ENCODE results near the gene TFF1.

The TFF1 gene

DNA sequence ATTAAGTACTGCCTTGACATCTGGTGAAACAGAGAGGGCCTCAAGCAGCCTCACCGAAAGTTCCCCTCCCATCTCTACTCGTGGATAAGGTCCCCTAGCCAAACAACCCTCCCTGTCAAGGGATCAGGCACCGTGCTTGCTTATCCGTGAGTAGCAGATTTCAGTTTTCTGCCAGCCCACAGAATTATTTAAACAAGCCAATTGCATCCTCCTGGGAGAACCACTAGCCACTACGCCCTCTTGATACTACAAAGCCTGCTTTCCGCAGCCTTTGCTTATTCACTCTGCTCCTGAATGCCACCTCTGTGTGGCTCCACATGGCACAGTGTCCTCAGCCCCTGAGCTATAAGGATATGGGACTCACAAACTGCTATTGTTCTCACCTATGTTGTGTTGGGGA lies 9.7 kb downstream of the TFF1 start:
- TF ChIP-seq GATA1 (IDR thresholded peaks at IDR 0.05; ENCODE audit: low read depth, low read length) = no peak
- no peak for TF ChIP-seq POLR2A (IDR thresholded peaks at IDR 0.05; ENCODE audit: low read length)
- peak in 1 of 2 experiments; percentile 34 for DNase-seq

DNA sequence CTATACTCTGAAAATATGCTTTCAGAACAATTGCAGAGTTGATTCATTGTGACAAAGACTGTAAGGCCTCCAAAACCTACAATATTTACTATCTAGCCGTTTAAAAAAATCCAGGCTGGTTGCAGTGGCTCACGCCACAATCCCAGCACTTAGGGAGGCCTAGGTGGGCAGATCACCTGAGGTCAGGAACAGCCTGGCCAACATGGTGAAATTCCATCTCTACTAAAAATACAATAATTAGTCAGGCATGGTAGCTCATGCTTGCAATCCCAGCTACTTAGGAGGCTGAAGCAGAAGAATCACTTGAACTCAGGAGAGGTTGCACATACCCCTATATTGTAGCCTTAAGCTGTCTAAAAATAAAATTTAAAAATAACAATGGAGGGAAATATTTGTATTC lies 10.3 kb downstream of the TFF1 start:
- TF ChIP-seq POLR2A (IDR thresholded peaks at IDR 0.05; ENCODE audit: low read length) (no peak), GATA1 (IDR thresholded peaks at IDR 0.05; ENCODE audit: low read depth, low read length) (no peak)
- no peak for DNase-seq

GRCh38 chr21:42353623-42354022 lies 12.7 kb downstream of the TFF1 start:
- TF ChIP-seq POLR2A (IDR thresholded peaks at IDR 0.05; ENCODE audit: low read length) = no peak
- TF ChIP-seq GATA1 (IDR thresholded peaks at IDR 0.05; ENCODE audit: low read depth, low read length) = no peak
- DNase-seq = no peak

GRCh38 chr21:42352441-42353095 lies 13.8 kb downstream of the TFF1 start:
- DNase-seq = no peak
- no peak for TF ChIP-seq POLR2A (IDR thresholded peaks at IDR 0.05; ENCODE audit: low read length)
- no peak for TF ChIP-seq GATA1 (IDR thresholded peaks at IDR 0.05; ENCODE audit: low read depth, low read length)

- TF ChIP-seq POLR2A (IDR thresholded peaks at IDR 0.05; ENCODE audit: low read length) = no peak
- no peak for TF ChIP-seq GATA1 (IDR thresholded peaks at IDR 0.05; ENCODE audit: low read depth, low read length)
- DNase-seq = no peak
These were observed 14.5 kb downstream of the TFF1 start for GRCh38 chr21:42351626-42352440.

- DNase-seq = no peak
- TF ChIP-seq GATA1 (IDR thresholded peaks at IDR 0.05; ENCODE audit: low read depth, low read length) = no peak
- no peak for TF ChIP-seq POLR2A (IDR thresholded peaks at IDR 0.05; ENCODE audit: low read length)
These were observed 15.4 kb downstream of the TFF1 start, which contains the start of gene TFF2 for GRCh38 chr21:42350927-42351426. Gene TFF2 (minus strand): TSS chr21:42350994. CDS start chr21:42350957, 37 bp downstream.

- DNase-seq = no peak
- TF ChIP-seq POLR2A (IDR thresholded peaks at IDR 0.05; ENCODE audit: low read length) (no peak), GATA1 (IDR thresholded peaks at IDR 0.05; ENCODE audit: low read depth, low read length) (no peak)
These were observed 15.9 kb downstream of the TFF1 start for GRCh38 chr21:42350318-42350910.

GRCh38 chr21:42349420-42350317 lies 16.7 kb downstream of the TFF1 start:
- DNase-seq = no peak
- no peak for TF ChIP-seq GATA1 (IDR thresholded peaks at IDR 0.05; ENCODE audit: low read depth, low read length)
- TF ChIP-seq POLR2A (IDR thresholded peaks at IDR 0.05; ENCODE audit: low read length) = no peak

DNA sequence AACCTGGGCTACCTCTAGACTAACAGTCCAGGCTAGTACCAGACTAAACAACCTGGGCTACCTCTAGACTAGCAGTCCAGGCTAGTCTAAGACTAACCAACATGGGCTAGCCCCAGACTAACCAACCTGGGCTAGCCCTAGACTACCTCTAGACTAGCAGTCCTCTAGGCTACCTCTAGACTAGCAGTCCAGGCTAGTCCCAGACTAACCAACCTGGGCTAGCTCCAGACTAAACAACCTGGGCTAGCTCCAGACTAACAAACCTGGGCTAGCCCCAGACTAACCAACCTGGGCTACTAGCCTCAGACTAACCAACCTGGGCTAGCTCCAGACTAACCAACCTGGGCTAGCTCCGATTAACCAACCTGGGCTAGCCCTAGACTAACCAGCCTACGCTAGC lies 17.6 kb downstream of the TFF1 start:
- TF ChIP-seq POLR2A (IDR thresholded peaks at IDR 0.05; ENCODE audit: low read length) (no peak), GATA1 (IDR thresholded peaks at IDR 0.05; ENCODE audit: low read depth, low read length) (no peak)

GRCh38 chr21:42347601-42348327 lies 18.6 kb downstream of the TFF1 start:
- DNase-seq = no peak
- TF ChIP-seq GATA1 (IDR thresholded peaks at IDR 0.05; ENCODE audit: low read depth, low read length) (no peak), POLR2A (IDR thresholded peaks at IDR 0.05; ENCODE audit: low read length) (no peak)

More for the DNA sequence above, 17.6 kb downstream of the TFF1 start:
- no peak for DNase-seq

DNA sequence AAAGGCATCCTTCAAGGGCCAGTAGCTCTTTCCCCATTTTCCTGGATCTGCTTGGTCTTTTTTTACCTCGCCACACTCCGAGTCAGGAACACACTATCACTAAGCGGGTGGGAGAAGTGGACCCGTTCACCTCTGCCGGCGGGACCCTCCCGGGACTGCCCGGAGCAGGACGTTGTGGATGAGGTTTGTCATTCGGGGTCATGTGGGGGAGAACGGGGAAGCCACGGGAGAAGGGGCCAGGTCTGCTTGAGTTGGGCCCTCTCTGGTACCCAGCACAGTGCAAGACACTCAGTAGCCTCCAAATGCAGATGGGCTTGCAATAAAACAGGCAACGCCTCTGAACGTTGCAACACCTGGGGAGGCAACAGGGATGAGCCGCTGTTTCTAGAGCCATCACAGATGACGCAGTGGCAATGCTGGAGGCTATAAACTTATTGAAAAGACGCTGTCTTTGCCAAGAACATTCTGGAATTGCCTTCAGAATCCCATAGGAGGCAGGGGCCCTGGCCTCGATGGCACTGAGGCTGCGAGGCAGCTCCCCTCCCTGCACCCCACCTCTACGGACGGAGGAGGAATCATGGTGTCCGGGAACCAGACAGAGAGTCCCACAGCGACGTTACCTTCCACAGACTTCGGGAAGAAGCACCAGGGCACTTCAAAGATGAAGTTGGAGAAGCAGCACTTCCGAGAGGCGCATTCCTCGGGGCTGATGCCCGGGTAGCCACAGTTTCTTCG lies 19.3 kb downstream of the TFF1 start:
- no peak for TF ChIP-seq POLR2A (IDR thresholded peaks at IDR 0.05; ENCODE audit: low read length)
- no peak for TF ChIP-seq GATA1 (IDR thresholded peaks at IDR 0.05; ENCODE audit: low read depth, low read length)
- DNase-seq = no peak

DNA sequence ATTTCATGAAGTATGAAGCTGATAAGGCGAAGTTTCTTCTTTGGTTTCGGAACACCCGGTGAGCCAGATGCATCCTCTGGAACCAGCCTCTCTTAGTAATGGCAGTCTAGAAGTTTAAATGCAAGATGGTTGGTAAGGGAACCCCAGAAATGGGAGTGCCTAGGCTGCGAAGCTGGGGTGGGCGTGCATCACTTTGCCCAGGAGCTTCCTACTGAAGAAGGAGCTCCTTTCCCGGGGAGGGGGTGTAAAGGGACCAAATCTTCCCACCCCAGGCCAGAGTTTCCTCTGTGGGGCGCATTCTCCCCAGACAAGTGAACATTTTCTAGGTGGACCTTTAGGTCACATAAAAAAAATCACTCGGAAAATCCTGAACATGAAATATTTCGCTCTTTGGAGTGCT lies 19.9 kb downstream of the TFF1 start:
- no peak for DNase-seq
- no peak for TF ChIP-seq GATA1 (IDR thresholded peaks at IDR 0.05; ENCODE audit: low read depth, low read length)
- no peak for TF ChIP-seq POLR2A (IDR thresholded peaks at IDR 0.05; ENCODE audit: low read length)

All from erythroblast (primary cell).